ENCODE data around the gene PGAP3.

GRCh38 chr17:39641097-39641496 lies 46.8 kb downstream of the PGAP3 start:
- TF ChIP-seq POLR2AphosphoS5 (IDR thresholded peaks at IDR 0.05) (no peak), EP300 (IDR thresholded peaks at IDR 0.05) (no peak), POLR2A (IDR thresholded peaks at IDR 0.05) (no peak)
- TF ChIP-seq, protein P1, sequence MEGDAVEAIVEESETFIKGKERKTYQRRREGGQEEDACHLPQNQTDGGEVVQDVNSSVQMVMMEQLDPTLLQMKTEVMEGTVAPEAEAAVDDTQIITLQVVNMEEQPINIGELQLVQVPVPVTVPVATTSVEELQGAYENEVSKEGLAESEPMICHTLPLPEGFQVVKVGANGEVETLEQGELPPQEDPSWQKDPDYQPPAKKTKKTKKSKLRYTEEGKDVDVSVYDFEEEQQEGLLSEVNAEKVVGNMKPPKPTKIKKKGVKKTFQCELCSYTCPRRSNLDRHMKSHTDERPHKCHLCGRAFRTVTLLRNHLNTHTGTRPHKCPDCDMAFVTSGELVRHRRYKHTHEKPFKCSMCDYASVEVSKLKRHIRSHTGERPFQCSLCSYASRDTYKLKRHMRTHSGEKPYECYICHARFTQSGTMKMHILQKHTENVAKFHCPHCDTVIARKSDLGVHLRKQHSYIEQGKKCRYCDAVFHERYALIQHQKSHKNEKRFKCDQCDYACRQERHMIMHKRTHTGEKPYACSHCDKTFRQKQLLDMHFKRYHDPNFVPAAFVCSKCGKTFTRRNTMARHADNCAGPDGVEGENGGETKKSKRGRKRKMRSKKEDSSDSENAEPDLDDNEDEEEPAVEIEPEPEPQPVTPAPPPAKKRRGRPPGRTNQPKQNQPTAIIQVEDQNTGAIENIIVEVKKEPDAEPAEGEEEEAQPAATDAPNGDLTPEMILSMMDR (IDR thresholded peaks at IDR 0.05), result no peak
